ENCODE data around the gene PPP1R14C.

- no peak for TF ChIP-seq CTCF (IDR thresholded peaks at IDR 0.05 in 2 of 3, conservative IDR thresholded peaks at IDR 0.05 in 1 of 3; ENCODE audit: control insufficient read depth in 2 of 3, extremely low read depth in 1 of 3, insufficient read depth in 1 of 3, low read depth in 3 of 3, low read length in 3 of 3)
- TF ChIP-seq NFIC (IDR thresholded peaks at IDR 0.05; ENCODE audit: low read depth, low read length): no peak
Measured at GRCh38 chr6:150157081-150157480, 14.2 kb downstream of the PPP1R14C start.

All from GM12878 (cell line).